TTC549 (cell line): ENCODE results near the gene A2ML1.
"Not testable (repeated sequence)": the region's sequence is repeated elsewhere in the genome, so short reads cannot be mapped to it uniquely, and the experiment has no call there.

ENCODE experiments used
- FAIRE-seq: peaks from 2 replicates; lab custom pipeline; 2012; peaks lifted over from hg19 to GRCh38; lab: Jason Lieb, UNC

A2ML1 gene

DNA sequence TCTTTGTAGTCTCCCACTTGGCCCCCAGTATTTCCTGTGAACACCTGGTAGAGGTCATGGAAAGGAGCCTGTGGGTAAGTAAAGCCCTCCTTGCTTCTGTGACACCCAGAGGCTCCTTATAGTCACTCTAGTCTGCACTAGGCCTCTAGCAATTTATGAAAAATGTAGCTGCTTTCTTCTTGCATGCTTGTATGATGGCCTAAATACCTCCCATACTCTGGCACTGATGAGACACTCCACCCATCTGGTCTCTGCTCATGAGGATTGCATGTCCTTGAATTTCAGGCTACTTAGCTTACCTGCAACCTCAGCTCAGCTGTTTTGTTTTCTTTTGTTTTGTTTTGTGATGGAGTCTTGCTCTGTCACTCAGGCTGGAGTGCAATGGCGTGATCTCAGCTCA lies 4.6 kb upstream of the A2ML1 start:
- FAIRE-seq = no peak

DNA sequence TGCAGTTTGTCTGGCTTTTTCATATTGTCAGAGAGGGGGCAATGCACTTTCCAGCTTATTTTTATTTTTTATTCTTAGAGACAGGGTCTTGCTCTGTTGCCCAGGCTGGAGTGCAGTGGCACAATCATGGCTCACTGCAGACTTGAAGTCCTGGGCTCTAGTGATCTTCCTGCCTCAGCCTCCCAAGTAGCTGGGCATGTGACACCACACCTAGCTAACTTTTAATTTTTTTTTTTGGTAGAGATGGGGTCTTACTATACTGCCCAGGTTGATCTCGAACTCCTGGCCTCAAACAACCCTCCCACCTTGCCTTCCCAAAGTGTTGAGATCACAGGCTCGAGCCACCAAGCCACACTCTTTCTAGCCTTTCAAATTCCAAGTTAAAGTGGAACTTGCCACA lies 3.9 kb upstream of the A2ML1 start:
- FAIRE-seq = no peak

DNA sequence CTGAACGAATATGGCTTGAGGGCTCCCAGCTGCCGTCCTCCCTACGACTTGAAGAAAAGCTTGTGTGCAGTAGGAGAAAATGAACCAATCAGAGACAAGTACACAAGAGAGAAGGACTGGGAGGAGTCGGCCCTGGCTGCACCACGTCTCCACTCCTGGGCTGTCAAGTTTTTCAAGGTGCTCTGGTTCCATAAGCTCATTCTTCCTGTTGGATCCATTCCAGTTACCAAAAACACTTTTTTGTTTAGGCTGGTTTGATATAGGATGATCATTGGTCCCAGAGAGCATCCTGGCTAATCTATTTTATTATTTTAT lies 2.8 kb upstream of the A2ML1 start:
- no peak for FAIRE-seq

DNA sequence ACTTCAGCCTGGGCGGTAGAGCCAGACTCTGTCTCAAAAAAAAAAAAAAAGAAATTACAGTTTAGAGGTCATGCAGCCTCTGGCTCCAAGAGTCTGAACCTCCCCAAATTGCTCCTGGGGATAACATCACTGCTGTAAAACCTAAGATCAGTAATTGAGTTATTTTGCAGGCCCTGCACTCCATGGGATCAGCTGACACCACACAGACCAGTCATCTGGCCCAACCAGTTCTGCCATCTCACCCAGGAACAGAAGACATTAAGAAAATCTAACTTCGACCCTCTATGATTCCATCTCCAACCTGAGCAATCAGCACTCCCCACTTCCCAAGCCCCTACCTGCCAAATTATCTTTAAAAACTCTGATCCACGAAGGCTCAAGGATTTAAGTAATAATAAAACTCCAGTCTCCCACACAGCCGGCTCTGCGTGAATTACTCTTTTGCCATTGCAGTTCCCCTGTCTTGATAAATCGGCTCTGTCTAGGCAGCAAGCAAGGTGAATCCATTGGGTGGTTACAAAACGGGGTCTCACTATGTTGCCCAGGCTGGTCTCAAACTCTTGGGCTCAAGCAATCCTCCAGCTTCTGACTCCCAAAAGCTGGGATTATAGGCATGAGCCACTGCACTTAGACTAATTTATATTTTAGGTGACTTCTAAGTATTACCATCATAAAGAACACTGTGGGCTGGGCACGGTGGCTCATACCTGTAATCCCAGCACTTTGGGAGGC lies 1.6 kb upstream of the A2ML1 start:
- FAIRE-seq = not testable (repeated sequence)

GRCh38 chr12:8821591-8821990 lies 830 bp upstream of the A2ML1 start:
- FAIRE-seq = no peak

DNA sequence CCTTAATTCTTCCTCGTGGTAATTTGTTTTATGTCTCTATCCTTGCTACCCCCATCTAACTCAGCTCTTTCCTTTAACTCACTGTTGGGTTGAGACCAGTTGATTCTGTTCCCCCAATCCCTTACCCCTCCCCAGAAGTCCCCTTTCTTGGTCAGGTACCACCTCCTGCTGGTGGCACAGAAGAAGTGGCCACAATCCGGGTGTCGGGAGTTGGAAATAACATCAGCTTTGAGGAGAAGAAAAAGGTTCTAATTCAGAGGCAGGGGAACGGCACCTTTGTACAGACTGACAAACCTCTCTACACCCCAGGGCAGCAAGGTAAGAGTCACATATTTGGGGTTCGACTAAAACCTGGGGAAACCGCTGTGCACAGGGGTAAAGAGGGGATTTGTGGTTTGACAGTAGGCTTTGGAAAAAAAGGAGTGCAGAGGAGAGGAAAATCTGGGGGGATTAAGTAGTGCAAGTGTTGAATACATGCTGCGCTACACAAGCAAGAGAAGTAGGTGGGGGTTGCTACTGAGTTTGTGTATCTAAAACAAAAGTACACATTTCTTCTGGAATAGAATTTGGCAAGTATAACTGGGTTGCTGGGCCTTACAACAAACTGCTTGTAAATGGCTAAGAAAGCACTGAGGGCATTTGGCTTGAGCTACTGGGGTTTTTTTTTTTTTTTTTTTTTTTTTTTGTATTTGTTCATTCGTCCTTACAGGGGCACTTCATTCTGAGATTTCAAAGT lies 1.3 kb downstream of the A2ML1 start:
- FAIRE-seq = no peak

DNA sequence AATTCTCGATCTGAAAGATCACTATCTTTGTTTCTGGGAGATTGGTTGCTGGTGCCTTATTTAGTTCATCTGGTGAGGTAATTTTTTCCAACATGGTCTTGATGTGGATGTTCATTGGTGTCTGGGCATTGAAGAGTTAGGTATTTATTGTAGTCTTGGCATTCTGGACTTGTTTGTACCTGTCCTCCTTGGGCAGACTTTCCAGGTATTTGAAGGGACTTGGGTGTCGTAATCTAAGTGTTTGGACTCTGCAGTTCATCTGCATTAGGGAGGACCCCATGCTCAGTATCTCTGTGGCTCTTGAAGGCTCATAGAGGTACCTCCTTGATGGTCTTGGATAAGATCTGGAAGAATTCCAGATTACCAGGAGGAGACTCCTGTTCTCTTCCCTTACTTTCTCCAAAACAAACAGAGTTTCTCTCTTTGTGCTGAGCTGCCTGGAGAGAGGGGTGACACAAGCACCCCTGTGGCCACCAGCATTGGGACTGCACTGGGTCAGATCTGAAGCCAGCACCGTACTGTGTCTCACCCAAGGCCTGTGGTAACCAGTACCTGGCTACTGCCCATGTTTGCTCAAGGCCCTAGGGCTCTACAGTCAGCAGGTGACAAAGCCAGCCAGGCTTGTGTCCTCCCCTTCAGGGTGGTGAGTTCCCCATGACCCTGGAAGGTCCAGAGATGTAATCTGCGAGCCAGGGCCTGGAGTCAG lies 5.3 kb downstream of the A2ML1 start:
- FAIRE-seq = no peak

DNA sequence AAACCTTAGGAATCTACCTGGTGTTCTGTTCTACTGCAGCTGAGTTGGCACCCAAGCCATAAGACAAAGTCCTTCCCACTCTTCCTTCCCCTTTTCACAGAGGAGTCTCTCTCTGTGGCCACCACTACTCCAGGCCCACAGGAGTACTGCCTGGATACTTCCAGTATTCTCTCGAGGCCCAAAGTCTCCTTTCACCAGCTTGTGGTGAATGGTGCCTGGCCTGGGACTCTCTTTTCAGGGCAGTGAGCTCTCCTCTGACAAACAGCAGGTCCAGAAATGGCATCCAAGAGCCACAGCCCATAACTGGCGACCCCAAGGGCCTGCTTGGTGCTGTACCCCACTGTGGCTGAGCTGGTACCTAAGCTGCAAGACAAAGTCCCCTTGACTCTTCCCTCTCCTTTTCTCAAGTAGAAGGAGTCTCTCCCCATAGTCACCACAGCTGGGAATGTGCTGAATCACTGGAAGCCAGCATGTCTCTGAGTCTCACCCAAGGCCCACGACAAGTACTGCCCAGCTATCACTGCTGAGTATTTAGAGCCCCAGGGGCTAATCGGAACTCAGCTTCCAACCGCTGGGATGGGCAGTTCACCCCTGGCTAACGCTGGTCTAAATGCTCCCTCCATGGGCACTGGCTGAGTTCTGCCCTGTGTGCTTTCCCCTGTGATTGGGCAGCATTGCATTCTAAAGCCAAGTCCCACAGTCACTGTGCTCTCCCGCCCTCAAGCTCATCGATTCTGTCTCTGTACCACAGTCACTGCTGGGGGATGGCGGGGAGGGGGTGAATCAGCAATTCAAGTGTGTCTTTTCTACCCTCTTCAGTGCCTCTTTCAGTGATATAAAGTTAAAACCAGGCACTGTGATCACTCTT lies 6.1 kb downstream of the A2ML1 start:
- FAIRE-seq = no peak

GRCh38 chr12:8829125-8829518 lies 6.7 kb downstream of the A2ML1 start:
- FAIRE-seq = no peak

- FAIRE-seq = no peak
These were observed 7.2 kb downstream of the A2ML1 start for GRCh38 chr12:8829621-8830020.

- FAIRE-seq = no peak
These were observed 8.7 kb downstream of the A2ML1 start for GRCh38 chr12:8831116-8831515.

DNA sequence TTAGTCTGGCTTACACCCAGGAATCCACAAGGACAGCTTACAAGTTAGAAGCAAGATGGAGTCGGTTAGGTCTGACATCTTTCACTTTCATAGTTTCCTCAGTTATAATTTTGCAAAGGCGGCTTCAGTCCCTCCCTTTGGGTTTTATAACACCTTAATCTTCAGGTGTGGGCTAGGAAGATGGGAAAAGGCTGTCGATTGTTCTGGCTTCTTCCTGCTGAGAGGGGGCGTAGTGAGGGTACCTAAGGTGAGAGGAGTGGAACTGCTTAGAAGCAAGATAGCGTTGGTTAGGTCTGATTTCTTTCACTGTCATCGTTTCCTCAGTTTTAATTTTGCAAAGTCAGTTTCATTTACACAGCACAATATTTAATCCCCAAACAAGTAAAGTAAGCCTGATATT lies 10.1 kb downstream of the A2ML1 start:
- FAIRE-seq = no peak

DNA sequence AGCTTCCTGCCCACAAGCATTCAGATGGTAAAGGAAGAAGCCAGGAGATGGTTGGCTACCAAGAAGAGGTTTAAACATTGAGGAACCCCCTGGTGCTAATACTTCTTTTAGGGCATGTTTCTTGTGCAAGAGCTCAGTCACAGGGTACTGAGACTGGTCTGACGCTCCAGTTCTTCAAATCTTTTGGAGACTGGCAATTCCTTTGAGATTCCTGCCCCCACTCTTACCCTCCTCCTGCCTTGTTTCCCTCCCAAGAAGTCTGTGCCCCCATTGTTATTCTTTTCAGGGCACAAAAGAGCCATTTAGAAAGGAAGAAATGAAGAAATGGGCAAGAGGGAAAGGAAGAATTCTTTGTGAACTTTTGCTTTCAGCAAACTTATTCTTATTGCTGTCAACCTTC lies 11.8 kb downstream of the A2ML1 start:
- no peak for FAIRE-seq

DNA sequence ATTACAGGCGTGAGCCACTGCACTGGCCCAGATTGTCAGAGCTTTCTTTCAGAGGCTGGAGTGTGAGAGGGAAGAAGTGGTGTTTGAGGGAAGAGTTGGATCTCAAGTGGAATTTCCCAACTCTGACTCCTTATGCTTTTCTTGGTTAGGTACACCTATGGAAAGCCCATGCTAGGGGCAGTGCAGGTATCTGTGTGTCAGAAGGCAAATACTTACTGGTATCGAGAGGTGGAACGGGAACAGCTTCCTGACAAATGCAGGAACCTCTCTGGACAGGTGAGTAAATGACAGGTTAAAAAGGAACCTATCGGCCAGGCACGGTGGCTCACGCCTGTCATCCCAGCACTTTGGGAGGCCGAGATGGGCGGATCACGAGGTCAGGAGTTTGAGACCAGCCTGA lies 14.9 kb downstream of the A2ML1 start:
- FAIRE-seq = no peak

DNA sequence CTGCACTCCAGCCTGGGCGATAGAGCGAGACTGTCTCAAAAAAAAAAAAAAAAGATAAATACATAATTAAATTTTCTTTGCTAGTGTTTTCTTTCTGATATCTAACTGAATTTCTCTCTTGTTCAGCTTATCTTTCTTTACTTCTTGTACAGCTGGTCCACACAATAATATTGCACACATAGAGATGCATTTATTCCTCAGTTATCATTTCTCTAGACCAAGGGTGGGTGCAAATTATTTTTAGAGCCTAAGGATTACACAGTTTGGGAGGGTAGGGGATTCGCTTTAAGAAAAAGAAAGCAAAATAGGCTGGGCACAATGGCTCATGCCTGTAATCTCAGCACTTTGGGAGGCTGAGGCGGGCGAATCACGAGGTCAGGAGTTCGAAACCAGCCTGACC lies 17.9 kb downstream of the A2ML1 start:
- FAIRE-seq = no peak

GRCh38 chr12:8840938-8841633 lies 18.7 kb downstream of the A2ML1 start:
- FAIRE-seq = no peak

- FAIRE-seq = no peak
These were observed 19.4 kb downstream of the A2ML1 start for GRCh38 chr12:8841778-8842177.

DNA sequence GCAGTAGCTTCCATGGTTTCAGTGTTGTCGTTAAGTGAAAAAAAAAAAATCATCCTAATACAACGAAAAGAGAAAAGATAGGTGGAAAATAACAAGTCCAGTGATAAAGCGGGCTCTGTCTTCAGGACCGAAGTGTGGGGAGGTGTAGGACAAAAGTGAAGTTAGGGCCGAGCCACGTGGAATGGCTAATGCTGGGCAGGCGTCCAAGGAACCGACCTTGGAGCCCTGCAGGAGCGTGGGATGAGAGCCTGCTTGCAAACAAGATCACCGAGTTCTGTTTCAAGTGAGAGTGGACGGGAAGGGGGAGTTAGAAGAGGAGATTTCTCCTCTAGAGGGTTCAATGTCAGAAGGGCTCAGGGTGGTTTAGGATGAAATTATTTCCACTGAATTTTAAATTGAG lies 22.2 kb downstream of the A2ML1 start:
- FAIRE-seq = no peak

DNA sequence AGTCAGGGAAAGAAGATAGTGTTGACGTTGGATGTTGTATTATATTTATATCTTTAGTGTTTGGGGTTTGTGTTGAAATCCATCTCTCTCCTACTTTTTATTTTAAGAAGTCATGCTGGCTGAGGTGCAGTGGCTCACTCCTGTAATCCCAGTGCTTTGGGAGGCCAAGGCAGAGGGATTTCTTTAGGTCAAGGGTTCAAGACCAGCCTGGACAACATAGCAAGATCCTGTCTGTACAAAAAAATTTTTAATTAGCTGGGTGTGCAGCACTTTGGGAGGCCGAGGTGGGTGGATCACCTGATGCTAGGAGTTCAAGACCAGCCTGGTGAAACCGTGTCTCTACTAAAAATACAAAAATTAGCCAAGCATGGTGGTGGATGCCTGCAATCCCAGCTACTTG lies 23.9 kb downstream of the A2ML1 start:
- no peak for FAIRE-seq

DNA sequence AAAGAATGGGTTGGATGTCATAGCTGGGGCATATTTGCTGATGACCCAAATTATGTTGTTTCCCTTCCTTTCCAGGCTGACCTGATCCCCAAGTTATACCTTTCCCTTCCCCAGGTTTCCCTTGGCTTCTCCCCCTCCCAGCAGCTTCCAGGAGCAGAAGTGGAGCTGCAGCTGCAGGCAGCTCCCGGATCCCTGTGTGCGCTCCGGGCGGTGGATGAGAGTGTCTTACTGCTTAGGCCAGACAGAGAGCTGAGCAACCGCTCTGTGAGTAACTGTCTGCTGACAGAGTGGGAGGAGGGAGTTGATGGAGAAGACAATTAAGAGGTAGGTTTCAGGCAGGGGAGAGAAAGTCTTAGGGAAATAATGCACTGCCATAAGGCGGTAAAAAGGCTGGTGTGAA lies 25.0 kb downstream of the A2ML1 start:
- no peak for FAIRE-seq

- FAIRE-seq = no peak
These were observed 27.5 kb downstream of the A2ML1 start for GRCh38 chr12:8849876-8850275.

GRCh38 chr12:8852119-8852518 lies 29.7 kb downstream of the A2ML1 start:
- FAIRE-seq = no peak
